ENCODE data around the gene TMEM88.

TMEM88 gene

DNA sequence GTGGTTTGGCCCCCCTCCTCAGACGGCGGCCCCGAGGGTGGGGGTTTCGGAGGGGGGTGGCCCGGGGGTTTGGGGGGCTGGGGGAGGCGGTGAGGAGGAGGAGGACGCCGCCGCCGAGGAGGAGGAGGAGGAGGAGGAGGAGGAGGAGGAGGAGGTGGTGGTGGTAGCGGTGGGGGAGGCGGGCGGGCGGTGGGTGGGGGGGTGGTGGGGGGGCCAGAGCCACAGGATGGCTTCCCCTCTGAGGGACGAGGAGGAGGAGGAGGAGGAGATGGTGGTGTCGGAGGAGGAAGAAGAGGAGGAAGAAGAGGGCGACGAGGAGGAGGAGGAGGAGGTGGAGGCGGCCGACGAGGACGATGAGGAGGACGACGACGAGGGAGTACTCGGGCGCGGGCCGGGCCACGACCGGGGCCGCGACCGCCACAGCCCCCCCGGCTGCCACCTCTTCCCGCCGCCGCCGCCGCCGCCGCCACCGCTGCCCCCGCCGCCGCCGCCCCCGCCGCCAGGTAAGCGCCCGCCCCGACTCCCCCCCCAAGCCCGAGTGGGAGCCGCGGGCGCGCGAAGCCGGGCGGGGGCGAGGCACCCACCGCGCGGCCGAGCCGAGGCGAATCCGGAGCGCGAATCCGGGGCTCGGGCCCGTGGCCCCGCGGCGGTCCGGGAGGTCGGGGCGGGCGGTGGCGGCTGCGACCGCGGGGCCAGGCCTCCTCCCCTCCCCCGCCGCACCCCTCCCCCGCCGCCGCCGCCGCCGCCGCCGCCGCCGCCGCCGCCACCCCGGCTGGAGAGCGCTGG, 29.9 kb downstream of the TMEM88 start:
- peak; percentile 18 for DNase-seq (ENCODE audit: low read depth)

DNA sequence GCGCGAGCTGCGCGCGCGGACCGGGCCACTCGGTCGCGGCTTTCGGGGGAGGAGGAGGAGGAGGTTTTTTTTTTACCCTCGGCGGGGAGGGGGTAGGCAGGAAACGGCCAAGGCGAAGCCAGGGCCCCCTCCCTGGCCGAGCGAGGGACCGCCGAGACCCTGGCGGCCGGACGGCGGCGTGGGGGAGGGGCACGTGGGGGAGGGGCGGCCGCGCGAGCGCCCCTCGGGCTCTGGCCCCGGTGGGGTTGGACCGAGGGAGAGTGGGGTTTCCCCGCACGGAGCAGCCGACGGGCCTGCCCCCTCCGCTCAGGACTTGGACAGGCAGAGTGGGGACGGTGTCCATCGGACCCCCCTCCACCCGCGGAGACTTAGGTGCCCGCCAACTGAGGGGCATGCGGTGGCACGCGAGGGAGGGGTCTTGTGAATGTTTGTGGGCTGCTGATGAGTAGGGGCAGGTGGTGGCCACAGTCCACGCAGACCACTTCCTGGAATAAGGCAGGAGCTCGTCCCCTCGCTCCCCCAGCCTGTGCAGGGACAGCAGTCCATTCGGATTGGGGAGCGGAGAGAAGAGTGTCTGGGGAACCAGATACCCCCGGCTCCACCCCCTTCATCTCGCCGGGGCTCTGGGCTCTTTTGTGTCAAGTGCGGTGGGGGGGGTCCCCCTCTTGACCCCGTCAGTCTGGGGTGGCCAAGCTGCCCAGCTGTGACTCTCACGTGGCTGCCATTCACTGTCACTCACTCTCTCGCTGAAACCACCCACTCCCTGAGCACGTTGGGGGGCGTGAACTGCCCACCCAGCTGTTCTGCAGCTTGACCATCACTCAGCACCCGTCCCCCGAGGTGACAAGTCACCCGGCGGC, 30.7 kb downstream of the TMEM88 start:
- peak; percentile 21 for DNase-seq (ENCODE audit: low read depth)

DNA sequence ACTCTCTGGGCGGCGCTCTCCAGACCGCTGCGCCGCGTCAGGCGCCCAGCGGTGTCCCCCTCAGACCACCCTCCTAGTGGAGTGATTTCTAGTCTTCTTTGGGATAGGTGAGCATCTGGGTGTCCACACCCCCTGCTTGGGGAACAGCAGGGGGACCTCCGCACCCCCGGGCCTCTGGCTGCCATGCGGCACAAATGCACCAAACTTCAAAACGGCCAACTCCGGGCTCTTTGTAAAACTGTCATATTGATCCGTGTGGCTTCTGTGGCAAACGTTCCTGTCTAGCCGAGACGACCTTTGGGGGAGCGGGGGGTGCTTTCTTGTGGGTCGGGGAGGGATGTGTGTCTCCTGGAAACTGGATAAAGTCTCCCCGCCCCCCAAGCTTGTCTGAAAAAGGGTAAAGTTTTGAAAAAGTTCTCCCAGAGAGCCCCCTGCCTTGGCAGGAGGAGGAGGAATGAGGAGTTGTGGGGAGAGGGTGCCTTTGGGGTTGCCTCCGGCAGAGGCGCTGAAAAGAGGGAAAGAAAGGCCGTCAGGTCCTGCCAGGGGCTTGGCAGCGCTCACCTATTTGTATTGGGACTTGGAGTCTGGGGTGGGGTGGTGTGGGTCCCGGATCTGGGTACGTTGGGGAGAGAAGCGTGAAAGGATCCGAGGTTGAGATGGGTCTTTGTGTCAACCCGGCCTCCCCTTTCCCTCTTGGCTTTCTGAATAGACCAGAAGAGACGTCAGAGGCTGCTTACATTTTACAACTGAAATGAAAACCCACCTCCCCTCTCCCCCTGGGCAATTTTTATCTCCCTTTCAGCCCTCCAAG, 31.6 kb downstream of the TMEM88 start:
- peak; percentile 33 for DNase-seq (ENCODE audit: low read depth)

DNA sequence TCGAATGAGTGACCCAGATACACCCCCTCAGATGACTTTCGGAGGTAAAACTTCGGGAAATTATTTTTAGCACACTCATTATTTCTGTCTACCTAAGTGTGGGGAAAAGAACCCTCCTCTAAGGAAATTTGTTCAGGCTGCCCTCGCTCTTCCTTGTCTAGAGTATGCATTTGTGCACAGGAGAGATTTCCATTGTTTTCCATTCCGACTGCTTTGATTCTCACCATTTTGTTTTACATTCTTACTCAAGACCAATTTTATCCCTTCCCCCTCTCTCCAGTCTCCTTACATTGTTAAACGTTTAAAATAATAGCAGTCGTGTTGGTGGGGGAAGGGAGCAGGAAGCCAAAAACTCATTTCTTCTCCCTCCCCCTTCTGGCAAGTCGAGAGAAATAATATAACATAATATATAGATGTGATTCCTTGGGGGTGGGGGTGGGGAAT, 32.2 kb downstream of the TMEM88 start:
- DNase-seq (ENCODE audit: low read depth), result no peak

DNA sequence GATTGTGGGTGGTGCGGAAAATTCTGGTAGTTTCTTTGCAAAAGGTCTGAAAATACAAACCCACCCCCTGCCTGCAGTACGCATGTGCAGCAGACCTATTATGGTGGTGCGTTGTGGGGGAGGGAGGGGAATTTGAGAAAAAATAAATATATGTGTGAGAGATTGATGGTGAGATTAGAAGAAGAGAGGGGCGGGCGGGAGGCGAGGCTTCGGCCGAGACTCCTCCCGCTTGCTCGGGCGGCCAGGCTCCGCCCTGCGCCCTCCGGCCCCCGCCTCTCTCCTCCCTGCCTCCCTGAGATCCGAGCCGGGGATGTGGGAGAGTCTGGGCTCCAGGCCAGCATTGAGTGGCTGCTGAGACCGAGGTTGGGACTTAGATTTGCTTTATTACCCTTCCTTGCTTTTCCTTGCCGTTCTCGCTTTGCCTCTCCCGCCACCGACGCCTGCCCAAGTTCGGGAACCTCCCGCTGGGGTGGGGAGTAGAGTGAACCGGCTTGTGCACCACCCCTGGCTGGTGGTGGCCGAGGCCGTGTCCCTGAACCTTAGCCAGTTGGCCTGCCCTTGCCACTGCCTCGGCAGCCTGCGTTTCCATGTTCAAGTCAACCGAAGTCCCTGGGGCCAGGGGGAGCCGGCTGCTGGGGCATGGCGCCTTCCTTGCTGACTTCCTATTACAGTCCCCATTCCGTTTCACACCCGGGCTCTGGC, 32.8 kb downstream of the TMEM88 start:
- peak; percentile 88 for DNase-seq (ENCODE audit: low read depth)

DNA sequence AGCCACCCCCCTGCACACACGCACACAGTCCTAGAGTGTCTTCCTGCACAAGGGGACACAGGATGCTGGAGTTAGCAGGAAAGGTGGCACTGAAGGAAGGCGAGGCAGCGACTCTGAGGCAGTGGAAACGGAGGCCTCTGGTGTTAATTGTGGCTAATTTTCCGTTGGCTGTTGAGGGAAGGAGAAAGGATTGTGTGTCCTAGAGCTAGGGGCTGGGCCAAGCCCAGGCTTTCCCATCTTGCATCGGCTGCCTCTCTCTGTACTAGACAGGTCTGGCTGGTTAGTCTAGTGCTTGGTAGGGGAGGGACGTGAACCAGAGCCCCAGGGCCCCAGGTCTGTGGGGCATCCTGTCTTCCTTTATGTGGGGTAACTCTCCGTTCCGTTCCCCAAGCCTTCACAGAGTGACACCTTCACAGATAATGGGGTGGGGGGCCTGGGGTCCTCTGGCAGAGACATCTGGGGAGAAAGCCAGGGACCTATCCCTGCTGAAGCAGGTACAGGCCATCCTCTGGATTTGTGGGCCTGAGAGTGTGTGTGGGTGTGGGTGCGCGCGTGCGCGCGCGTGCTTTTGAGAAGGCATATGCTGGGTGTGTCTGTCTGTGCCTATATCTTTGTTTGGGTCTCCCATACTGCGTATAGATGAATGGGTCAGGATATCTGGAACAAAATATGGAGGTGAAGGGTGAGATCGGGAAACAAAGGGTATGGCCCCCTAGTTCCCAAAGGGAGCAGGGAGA, 33.5 kb downstream of the TMEM88 start, which contains the start of gene CHD3:
Gene CHD3, plus strand, starts transcription at position 606 of the 737 bp plus-strand sequence. CDS start 212 bp downstream, outside the sequence.
- DNase-seq (ENCODE audit: low read depth), result peak; percentile 45

DNA sequence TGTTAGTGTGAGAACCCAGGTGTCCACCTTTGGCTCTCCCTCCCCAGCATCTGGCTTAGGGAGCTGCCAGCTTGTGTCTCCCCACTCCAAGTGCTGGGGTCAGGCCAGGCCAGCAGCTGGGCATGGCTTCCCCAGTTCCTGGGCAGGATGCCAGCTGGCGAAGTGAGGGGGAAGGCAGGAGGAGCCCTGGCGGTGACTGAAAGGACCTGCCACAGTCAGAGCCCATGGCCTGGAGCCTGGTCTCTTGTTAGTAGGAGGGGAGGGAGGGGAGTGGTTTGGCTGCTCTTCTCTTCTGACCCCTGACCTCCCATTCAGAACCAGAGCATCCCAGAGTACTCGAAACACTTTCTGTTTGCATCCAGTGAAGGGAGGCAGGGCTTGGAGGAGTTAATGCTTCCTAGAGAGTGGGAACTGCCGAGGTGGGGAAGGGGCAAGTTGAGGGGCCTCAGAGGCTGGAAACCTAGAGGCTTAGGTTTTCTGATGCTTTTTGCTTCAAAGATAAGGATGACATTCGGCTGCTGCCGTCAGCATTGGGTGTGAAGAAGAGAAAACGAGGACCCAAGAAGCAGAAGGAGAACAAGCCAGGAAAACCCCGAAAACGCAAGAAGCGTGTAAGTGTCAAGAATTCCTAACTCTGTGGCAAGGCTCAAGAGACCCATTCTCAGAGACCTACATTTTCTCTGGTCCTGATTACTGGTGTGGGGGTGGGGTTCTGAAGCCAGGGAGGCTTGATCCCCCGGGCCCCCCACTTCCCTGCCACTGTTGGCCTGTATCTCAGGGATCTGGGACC, 34.5 kb downstream of the TMEM88 start:
- no peak for DNase-seq (ENCODE audit: low read depth)

DNA sequence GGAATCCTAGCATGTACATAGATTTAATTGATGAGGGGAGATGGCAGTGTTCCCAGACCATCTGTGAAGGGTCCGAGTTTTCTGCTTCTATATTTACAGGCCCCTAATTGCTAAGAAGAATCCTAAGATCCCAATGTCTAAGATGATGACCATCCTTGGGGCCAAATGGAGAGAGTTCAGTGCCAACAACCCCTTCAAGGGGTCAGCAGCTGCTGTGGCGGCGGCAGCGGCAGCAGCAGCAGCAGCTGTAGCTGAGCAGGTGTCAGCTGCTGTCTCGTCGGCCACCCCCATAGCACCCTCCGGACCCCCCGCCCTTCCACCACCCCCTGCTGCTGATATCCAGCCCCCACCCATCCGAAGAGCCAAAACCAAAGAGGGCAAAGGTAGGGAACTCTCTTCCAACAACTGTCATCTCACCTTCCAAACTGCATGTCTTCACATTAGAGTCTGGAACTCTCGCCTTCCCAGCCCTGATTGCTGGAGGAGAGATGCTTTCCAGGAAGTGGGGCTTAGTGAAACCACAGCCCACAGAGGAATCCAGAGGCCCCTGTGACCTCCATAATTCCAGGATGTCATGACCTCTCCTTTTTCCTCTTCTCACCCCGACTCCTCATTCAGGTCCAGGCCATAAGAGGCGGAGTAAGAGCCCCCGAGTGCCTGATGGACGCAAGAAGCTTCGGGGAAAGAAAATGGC, 38.5 kb downstream of the TMEM88 start:
- DNase-seq (ENCODE audit: low read depth), result no peak

DNA sequence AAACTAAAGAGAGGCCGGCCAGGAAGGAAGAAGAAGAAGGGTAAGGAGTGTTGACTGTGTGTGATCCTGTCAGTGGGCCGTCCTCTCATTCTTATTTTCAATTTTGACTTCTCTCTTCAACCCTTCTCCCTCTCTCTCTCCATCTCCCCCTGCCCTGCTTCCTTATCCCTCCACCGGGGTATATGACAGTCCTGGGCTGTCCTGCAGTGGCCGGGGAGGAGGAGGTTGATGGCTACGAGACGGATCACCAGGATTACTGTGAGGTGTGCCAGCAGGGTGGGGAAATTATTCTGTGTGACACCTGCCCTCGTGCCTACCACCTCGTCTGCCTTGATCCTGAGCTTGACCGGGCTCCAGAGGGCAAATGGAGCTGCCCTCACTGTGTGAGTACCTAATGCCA, 39.4 kb downstream of the TMEM88 start:
- no peak for DNase-seq (ENCODE audit: low read depth)

DNA sequence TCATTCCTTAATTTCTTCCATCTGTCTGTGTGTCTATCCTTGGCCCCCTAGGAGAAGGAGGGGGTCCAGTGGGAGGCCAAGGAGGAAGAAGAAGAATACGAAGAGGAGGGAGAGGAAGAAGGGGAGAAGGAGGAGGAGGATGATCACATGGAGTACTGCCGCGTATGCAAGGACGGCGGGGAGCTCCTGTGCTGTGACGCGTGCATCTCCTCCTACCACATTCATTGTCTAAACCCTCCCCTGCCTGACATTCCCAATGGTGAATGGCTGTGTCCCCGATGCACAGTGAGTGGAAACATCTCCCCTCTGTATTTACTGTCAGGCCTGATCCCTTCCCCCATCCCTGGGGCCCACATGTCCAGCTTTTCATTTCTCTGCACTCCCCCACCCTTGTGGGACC, 40.0 kb downstream of the TMEM88 start:
- DNase-seq (ENCODE audit: low read depth), result no peak

DNA sequence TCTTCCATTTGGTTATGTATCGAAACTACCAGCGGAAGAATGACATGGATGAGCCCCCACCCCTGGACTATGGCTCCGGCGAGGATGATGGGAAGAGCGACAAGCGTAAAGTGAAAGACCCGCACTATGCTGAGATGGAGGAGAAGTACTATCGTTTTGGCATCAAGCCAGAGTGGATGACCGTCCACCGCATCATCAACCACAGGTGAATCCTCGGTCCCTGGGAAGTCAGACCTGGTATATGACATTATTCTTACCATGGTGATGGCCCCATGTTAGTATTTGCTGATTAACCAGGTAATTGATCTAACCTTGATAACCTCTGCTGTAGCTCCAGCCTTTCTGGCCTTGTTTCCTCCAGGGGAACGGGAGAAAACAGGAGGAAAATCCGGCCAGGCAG, 42.2 kb downstream of the TMEM88 start:
- no peak for DNase-seq (ENCODE audit: low read depth)

DNA sequence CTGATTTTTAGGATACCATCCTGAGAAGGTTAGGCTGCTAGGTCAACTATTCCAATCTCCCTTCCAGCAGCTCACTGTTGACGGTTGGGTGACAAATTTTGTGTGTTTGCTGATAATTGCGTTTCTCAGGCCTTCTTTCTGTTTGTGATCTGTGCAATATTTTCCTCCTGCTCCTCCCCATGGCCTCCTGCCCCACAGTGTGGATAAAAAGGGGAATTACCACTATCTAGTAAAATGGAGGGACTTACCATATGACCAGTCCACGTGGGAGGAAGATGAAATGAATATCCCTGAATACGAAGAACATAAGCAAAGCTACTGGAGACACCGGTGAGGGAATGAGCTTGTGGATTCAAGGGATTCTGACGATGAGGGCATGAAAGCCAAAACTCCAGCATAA, 42.9 kb downstream of the TMEM88 start:
- DNase-seq (ENCODE audit: low read depth), result no peak

DNA sequence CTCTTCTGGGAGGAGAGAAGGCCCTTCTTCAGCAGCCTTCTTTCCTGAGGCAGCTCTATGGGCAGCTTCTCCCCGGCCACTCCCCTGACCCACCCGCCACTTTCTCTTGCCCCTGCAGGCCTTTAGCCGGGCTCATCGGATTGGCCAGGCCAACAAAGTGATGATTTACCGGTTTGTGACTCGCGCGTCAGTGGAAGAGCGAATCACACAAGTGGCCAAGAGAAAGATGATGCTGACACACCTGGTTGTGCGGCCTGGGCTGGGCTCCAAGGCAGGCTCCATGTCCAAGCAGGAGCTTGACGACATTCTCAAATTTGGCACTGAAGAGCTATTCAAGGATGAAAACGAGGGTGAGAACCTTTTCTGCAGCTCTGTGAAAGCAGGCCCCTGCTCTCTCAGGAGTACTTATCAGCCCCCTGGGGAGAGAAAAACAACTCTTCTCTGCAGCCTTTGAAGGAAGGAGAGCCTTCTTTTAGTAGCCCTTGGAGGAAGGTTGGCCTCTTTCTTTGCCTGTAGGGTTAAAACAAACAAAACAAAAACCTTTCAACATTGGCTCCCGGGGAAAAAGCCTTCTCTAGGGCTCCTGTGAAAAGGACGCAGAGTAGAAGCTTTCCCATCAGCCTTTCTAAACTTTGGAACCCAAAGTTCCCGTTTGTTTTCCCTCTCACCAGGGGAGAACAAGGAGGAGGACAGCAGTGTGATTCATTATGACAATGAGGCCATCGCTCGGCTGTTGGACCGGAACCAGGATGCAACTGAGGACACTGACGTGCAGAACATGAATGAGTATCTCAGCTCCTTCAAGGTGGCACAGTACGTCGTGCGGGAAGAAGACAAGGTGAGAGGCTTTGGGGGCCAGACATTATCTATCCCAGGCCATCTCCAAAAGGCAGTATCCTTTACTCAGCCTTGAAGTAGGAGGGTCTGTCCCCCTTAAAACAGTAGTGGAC, 48.6 kb downstream of the TMEM88 start:
- DNase-seq (ENCODE audit: low read depth), result no peak

Measured in activated T-cell treated with anti-CD3 and anti-CD28 coated beads for 24 hours (primary cell).